ENCODE results near the gene MAP3K13.

MAP3K13 gene

DNA sequence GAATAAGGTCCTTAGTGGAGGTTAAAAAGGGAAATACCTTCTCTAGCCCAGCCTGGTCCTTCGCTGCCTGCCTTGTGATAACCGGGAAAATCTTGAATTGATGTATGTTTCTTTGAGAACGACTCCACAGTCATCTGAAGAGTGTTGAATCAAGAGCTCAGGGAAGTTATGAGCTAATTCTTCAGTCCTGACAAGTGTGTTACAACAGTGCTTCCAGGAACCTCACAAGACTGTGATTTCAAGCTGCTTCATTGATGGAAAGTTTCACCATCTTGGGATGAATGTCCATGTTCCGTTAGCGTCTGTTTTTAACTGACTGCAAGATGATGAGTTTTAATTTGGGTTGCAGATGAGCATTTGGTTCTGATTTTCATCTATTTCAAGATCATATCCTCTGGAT, 123.5 kb downstream of the MAP3K13 start:
- no peak for DNase-seq (ENCODE audit: low spot score in 2 of 2)
- peaks cover 41% of the 10 kb centered on the region for H3K36me3 Mint-ChIP-seq
- H3K27ac Mint-ChIP-seq, result no peak overlapping the region

DNA sequence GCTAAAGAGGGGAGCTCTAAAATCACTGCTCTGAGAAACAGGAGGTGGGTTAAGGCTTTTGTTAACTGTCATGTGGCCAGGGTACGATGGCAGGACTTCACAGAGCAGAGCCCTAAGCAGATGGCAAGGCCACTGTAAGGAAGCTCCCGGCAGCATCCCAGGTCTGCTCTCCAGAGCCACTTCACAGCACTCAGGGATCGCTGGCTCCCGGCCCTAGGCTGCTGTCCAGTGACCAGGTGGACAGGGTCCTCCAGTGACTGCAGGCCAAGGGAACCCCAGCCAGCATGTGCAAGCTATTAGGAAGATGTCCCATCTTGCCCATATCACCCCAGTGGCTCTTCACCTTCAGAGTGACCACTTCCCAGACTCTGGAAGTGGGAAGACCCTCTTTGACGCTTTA, 125.5 kb downstream of the MAP3K13 start:
- Mint-ChIP-seq H3K4me3 (no peak overlapping the region), H3K36me3 (peaks cover 45% of the 10 kb centered on the region), H3K4me1 (no peaks in the 10 kb centered on the region), H3K9me3 (no peaks in the 10 kb centered on the region), H3K27ac (no peak overlapping the region)
- no peak for DNase-seq (ENCODE audit: low spot score in 2 of 2)
- no peak for ATAC-seq

More for the DNA sequence above, 123.5 kb downstream of the MAP3K13 start:
- no peaks in the 10 kb centered on the region for H3K9me3 Mint-ChIP-seq
- no peak for ATAC-seq
- peaks cover 7% of the 10 kb centered on the region for H3K4me1 Mint-ChIP-seq
- H3K4me3 Mint-ChIP-seq, result no peak overlapping the region

DNA sequence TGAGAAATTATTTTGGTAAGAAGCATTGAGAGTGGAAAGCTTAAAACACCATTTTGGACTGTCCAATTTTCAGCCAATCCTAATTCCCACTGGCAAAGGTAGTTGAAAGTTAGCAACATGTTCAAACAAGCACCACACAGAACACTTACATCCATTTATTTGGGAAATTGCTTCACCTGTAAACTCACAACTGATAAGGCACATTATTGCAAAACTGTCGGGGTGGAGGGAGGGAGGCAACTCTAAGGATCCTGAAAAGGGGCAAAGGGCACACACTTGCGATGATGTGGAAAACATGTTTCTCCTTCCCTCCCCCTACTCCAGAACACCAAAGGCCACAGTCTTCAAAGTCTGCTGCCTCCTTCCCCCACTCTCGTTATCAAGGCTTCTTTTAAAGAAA, 126.5 kb downstream of the MAP3K13 start:
- Mint-ChIP-seq H3K36me3 (peaks cover 55% of the 10 kb centered on the region), H3K4me1 (no peaks in the 10 kb centered on the region), H3K9me3 (no peaks in the 10 kb centered on the region), H3K27ac (peak overlapping the region; percentile 20), H3K4me3 (no peak overlapping the region)
- DNase-seq (ENCODE audit: low spot score in 2 of 2), result no peak
- ATAC-seq, result no peak

DNA sequence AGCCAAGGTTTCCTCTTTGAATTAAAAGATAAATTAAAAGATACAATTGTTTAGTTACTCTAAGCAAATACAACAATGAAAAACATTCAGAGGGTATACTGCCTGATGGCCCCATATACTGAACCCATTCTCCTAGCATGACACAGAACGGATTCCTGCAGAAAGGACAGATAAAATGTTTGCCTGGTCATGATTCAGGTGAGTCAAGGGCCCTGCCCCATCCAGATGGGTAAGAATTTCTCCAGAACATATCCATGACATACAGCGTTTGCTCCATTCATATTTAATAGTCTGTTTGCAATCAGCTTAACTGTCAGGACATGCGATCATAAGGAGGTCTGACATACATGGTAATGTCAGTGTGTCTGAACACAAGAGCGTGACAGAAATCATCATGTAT, 127.3 kb downstream of the MAP3K13 start:
- Mint-ChIP-seq H3K27ac (no peak overlapping the region), H3K4me1 (no peaks in the 10 kb centered on the region), H3K9me3 (no peaks in the 10 kb centered on the region), H3K4me3 (no peak overlapping the region), H3K36me3 (peaks cover 63% of the 10 kb centered on the region)
- DNase-seq (ENCODE audit: low spot score in 2 of 2) (no peak), ATAC-seq (no peak)

DNA sequence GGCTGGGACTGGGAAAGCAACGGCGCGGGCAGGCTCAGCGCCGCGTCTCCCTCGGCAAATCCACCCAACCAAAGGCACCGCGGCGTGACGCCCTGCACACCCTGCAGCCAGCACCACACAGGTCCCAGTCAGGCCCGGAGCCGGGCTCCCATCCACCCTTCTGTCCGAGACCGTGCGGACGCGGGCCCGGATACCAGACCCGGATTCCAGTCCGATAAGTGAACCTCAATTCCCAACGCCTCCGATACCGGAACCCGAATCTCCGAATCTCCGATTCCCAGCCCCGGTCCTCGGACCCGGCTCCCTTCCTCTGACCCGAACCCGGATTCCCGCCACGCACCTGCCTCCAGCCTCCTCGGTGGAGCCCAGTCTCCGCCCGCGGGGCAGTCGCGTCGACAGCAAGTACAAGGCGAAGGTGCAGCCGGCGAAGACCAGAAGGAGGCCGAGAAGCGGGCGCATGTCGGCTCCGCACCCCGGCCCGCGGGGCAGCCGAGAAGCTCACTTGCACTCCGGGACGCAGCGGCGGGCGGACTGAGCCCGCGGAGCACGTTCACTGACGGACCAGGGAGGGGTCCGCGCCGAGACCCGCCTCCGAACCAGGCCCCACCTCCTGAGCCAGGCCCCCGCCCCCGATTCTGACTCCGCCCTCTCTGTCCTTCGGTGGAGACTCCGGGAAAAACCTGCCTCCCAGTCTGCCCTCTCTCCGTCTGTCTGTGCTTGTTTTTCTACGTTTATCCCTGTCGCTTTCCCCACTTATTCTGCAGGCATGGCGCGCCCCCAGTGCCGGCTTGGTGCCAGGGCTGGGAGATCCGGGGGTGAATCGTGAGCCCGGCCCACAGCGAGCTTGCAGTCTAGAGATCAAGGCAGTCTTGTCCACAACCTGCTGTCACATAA, 135.8 kb downstream of the MAP3K13 start, which contains the start of gene TMEM41A:
Gene TMEM41A (minus strand): TSS at position 533 of the 894 bp plus-strand sequence. CDS start 74 bp downstream, at position 459.
- Mint-ChIP-seq H3K36me3 (peaks cover 42% of the 10 kb centered on the region), H3K4me3 (peak within 1 kb of the TSS; percentile 86), H3K27ac (peak within 1 kb of the TSS; percentile 95), H3K9me3 (no peaks in the 10 kb centered on the region), H3K4me1 (no peaks in the 10 kb centered on the region)
- DNase-seq (ENCODE audit: low spot score in 2 of 2), result peak; percentile 84 to 93
- ATAC-seq, result peak; percentile 99

DNA sequence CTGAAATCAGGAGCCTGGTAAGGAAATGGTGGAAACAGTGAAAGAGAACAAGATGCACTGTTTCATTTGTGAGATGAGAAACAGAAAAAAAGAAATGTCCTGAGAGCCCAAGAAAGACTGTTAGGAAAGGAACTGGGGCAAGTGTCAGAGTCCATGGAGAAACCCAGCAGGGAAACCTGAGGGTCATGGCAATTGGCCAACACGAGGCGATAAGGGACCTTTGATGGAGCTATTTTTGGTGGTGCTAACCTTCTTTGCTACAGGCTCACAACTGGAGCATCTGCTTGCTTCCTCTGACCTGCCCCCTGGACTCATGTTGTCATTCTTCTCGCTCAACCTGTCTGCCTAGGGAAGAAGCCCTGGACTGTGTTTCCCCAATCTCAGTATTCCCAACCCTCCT, 140.1 kb downstream of the MAP3K13 start:
- ATAC-seq, result no peak
- Mint-ChIP-seq H3K4me3 (no peak overlapping the region), H3K36me3 (peaks cover 11% of the 10 kb centered on the region), H3K27ac (no peak overlapping the region), H3K4me1 (no peaks in the 10 kb centered on the region), H3K9me3 (no peaks in the 10 kb centered on the region)
- DNase-seq (ENCODE audit: low spot score in 2 of 2), result no peak

DNA sequence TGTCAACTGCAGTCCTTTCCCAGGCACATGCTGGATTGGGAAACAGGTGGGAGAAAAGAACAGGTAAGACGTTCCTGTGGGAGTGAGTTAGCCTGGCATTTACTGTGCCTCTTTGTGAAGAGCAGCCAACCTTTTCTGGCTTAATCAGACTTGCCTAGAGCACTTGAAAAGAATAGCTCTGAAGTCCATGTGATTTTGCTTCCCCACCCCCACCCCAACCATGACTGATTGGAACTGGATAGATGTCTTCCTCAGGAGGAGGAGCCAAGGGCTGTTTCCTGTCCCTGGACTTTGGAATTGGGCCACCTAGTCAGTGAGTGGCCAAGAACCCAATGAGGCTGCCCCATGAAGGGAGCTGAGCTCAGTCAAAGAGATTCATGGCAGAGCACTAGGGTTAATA, 140.6 kb downstream of the MAP3K13 start:
- Mint-ChIP-seq H3K4me3 (no peak overlapping the region), H3K9me3 (no peaks in the 10 kb centered on the region), H3K36me3 (peaks cover 6% of the 10 kb centered on the region), H3K27ac (no peak overlapping the region), H3K4me1 (no peaks in the 10 kb centered on the region)
- ATAC-seq (no peak), DNase-seq (ENCODE audit: low spot score in 2 of 2) (no peak)

DNA sequence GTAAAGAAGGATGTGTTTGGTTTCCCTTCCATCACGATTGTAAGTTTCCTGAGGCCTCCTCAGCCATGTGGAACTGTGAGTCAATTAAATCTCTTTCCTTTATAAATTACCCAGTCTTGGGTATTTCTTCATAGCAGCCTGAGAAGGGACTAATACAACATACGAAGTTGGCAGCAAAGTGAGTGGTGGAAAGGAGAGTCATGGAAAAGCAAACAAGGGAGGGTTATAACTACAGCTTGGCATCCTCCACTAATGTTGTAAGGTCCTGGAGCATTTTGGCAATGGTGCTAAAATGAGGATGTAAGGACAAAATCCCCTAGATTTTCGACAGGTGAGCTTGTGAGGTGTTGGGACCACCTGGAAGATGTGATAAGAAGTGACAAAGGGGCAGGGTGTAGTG, 141.7 kb downstream of the MAP3K13 start:
- no peaks in the 10 kb centered on the region for H3K36me3 Mint-ChIP-seq
- no peaks in the 10 kb centered on the region for H3K9me3 Mint-ChIP-seq
- H3K4me3 Mint-ChIP-seq, result no peak overlapping the region
- H3K4me1 Mint-ChIP-seq, result no peaks in the 10 kb centered on the region
- DNase-seq (ENCODE audit: low spot score in 2 of 2) (no peak), ATAC-seq (no peak)
- no peak overlapping the region for H3K27ac Mint-ChIP-seq

DNA sequence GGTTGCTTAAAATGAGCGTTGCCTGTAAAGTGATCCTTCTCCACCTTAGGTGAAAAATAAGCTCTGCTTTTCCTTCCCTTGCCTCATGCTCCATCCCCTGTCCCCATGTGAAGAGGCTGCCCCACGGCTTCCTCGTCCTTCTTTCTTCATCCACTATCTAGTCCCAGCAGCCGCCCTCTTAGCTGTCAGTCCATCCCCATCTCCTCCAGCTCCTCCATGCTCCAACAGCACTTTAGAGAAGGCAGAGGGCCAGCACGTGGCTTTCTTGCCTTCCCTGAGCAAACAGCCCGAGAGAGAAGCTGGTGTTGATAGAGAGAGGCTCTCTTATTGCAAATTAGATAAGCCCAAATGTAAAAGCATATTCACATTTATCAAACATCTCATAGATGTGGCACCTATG, 144.9 kb downstream of the MAP3K13 start:
- H3K4me3 Mint-ChIP-seq, result no peak overlapping the region
- no peaks in the 10 kb centered on the region for H3K4me1 Mint-ChIP-seq
- no peaks in the 10 kb centered on the region for H3K9me3 Mint-ChIP-seq
- no peak for DNase-seq (ENCODE audit: low spot score in 2 of 2)
- no peak overlapping the region for H3K27ac Mint-ChIP-seq
- no peak for ATAC-seq
- H3K36me3 Mint-ChIP-seq, result no peaks in the 10 kb centered on the region

DNA sequence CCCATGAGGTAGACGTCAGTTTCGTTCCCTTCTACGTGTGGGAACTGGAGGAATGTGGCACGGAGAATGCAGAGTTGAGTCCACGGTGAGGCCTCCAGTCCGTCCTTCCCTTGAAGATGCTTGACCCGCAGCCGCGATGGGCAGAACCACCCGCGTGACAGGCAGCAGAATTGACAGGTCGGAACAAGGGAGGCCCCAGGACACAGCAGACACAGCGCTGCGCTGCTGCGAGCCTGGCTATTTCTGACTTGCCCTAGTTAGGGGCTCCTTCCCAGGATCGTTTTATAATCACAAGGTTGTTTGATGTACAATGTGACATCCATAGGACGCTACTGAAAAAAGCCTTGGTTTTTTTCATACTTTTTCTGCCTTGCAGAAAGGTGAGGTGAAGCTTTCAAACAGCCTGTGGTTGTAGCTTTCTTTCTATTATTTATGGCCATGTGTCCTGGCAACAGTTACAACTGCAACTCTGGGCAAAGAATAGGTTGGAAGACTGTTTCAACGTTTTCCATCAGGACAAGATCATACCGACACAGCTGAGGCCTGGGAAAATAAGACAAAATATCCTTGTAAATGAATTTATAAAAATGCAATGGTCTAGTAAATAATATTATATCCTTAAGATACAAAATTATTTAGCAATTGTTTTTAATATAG, 145.5 kb downstream of the MAP3K13 start:
- Mint-ChIP-seq H3K4me3 (no peak overlapping the region), H3K9me3 (no peaks in the 10 kb centered on the region), H3K27ac (no peak overlapping the region), H3K36me3 (no peaks in the 10 kb centered on the region), H3K4me1 (no peaks in the 10 kb centered on the region)
- DNase-seq (ENCODE audit: low spot score in 2 of 2) (no peak), ATAC-seq (no peak)

DNA sequence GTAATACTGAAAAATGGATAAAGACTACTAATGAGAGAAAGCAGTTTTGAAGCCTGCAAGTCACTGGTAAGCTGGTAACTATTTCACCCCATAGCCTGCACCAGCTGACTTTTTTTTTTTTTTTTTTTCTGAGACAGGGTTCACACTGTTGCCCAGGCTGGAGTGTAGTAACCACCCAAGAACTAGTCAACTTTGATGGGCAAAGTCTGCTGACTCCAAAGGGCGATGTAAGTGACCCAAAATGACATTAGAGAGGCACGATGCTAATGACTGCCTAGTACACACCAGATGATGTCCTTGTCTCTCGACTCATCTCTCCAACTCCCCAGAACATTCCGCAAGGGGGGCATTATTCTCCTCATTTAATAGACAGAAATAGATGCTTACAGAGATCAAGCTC, 148.8 kb downstream of the MAP3K13 start:
- no peak overlapping the region for H3K27ac Mint-ChIP-seq
- H3K4me3 Mint-ChIP-seq, result no peak overlapping the region
- DNase-seq (ENCODE audit: low spot score in 2 of 2) (no peak), ATAC-seq (no peak)
- no peaks in the 10 kb centered on the region for H3K36me3 Mint-ChIP-seq
- no peaks in the 10 kb centered on the region for H3K9me3 Mint-ChIP-seq
- H3K4me1 Mint-ChIP-seq, result no peaks in the 10 kb centered on the region

DNA sequence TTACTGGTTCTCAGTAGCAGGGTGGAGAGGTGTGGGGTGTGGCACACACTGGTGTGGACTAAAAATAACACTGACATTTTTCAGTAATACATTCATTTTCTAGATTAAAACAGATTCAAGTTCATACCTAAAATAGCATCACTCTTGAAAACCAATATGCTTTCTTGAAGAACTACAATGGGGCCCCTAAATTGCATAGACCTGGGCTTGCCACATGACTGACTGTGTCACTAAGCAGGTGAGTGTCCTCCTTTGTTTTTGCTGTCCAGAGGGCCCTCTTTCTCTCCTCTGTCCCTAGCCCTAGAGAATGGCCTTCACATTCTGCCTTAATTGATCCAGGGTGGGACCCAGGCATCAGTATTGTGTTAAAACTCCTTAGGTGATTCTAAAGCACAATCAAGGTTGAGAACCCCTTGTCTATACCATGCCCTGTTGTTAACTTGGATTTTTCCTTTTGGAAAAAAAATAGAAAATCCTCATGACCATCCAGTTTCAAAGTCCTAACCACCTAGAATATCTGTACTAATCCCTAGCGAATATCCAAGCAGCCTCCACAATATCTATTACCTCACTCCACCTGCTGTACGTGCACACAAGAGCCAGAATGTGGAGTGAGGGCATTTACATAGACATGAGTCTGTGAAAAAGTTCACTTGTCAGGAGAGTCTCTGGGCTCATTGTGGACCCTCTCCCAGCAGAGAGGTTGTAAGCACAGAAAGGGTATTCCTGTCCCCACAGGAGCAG, 154.6 kb downstream of the MAP3K13 start:
- Mint-ChIP-seq H3K4me3 (no peak overlapping the region), H3K27ac (no peak overlapping the region), H3K36me3 (no peaks in the 10 kb centered on the region), H3K9me3 (no peaks in the 10 kb centered on the region), H3K4me1 (no peaks in the 10 kb centered on the region)
- DNase-seq (ENCODE audit: low spot score in 2 of 2), result no peak
- no peak for ATAC-seq

DNA sequence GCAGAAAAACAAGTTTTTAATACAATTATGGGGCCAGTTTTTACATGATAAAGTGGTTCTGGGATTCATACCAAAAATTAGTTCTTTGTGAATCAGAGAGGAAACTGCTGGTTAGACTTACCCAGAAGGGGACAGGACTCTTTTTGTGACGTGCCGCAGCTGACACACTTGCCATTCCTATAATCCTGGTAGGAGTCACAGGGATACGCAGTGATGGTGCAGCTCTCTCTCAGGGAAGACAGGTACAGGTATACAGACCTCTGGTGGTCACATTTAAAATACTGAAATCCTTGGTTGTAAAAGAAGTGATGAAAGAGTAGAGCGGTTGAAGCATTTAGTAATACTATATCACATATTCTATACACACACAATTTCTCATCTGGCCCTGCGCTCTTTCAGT, 156.1 kb downstream of the MAP3K13 start:
- ATAC-seq (no peak), DNase-seq (ENCODE audit: low spot score in 2 of 2) (no peak)
- no peaks in the 10 kb centered on the region for H3K36me3 Mint-ChIP-seq
- H3K4me3 Mint-ChIP-seq, result no peak overlapping the region
- no peaks in the 10 kb centered on the region for H3K4me1 Mint-ChIP-seq
- H3K27ac Mint-ChIP-seq, result no peak overlapping the region
- no peaks in the 10 kb centered on the region for H3K9me3 Mint-ChIP-seq

DNA sequence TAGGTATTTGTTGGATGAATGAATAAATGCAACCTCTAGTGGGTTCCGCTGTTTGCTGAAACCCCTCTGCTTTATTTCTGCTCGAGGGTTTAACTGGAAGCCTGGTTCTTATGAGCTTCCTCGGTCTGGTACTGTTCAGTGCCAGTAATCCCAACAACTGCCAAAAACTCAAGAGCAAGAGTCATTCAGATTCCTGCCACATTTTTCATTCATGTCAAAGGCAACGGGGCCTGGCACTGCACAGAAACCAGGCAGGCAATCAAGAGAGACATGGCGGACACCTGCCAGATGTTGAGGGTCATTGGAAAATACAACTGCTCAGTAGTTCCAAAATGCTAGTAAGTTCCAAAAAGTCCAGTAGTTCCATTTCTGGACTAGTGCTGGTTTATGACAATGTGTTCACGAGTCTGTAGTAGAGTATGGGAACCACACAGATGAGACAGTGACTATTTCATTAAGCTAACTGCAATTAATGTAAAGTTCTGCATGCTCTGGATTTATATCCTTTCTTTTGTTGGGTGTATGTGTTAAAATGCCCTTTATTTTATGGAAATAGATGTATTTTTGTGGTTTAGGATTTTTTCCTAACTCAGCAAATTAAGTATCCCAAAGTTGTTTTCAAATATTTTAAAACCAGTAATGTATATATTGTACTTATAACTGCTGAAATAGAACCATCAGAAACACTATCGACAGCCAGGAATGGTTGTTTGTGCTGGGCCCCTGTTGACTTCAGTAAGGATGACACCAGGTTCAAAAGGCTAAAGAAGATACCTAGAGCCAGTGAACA, 158.6 kb downstream of the MAP3K13 start:
- H3K27ac Mint-ChIP-seq, result no peak overlapping the region
- H3K36me3 Mint-ChIP-seq, result no peaks in the 10 kb centered on the region
- H3K4me3 Mint-ChIP-seq, result no peak overlapping the region
- ATAC-seq (no peak), DNase-seq (ENCODE audit: low spot score in 2 of 2) (no peak)
- H3K9me3 Mint-ChIP-seq, result no peaks in the 10 kb centered on the region
- H3K4me1 Mint-ChIP-seq, result no peaks in the 10 kb centered on the region

Measured in stimulated activated effector memory CD8-positive, alpha-beta T cell treated with anti-CD3 and anti-CD28 coated beads, Interleukin-12 subunit alpha, Interleukin-12 subunit beta, amount 100 ng/mL, for 72 hours (primary cell).